IMR-90 (cell line): ENCODE measurements around the gene LIPE. TPM values are rescaled to one million over a fixed set of nuclear protein-coding genes. Genes with fewer than 3 reads are reported as not detected.

Experiments
- microRNA-seq, 2 experiments: library from miRNA; stranded (forward) in 1 of 2; unstranded in 1 of 2; fragments of 10-50 nt in 1 of 2; fragments of <30 nt in 1 of 2; gene quantifications in 1 of 2; microRNA quantifications in 1 of 2; one replicate each; pipeline versions ENCODE3 to v1.1.0; 2013 to 2020; ENCODE audit not compliant: insufficient read depth in 1 of 2, insufficient read length in 1 of 2, unreplicated experiment in 1 of 2
- polyA plus RNA-seq, 3 experiments: library from polyadenylated mRNA; depleted of rRNA; stranded (reverse); fragments of >200 nt; gene quantifications; 2 replicates each; pipeline ENCODE4 v1.2.3, GENCODE V29; 2012; ENCODE audit warnings: low replicate concordance in 1 of 3
- small RNA-seq, 5 experiments: library from RNA; depleted of rRNA; stranded (forward); fragments of <200 nt; gene quantifications; one replicate each; pipeline ENCODE3, GENCODE V24; 2012
- total RNA-seq: library from RNA; depleted of rRNA; stranded (reverse); fragments of >200 nt; gene quantifications from 2 replicates; pipeline ENCODE4 v1.2.3, GENCODE V29; 2012; rRNA removed

Gene LIPE
- total and polyA plus RNA-seq, 2 of the 4 experiments (the other 2 are of a cell fraction): 1.1 to 5.4 TPM

Small RNA genes lying within 50 kb of the gene (microRNA-seq; reads per million reads assigned to microRNA genes)
- not detected for gene RNU4-60P (ENCODE audit: insufficient read depth, insufficient read length)

Small RNA genes lying within 50 kb of the gene (small RNA-seq; reads per million reads assigned to genes)
- gene RNU4-60P: 0 reads per million in 5 experiments

Other genes starting within 250 kb of the LIPE start
- gene DEDD2, start 209.7 kb downstream of the LIPE start, total RNA-seq: 8.1 and 8.2 TPM in 2 replicates
- gene DEDD2, start 209.7 kb downstream of the LIPE start, polyA plus RNA-seq (2012; rRNA removed): 21.0 and 26.1 TPM in 2 replicates
- gene ZNF526, start 207.1 kb downstream of the LIPE start, total RNA-seq: 13.6 and 14.2 TPM in 2 replicates
- 6.8 and 7.3 TPM in 2 replicates for gene ZNF526, start 207.1 kb downstream of the LIPE start, polyA plus RNA-seq (2012; rRNA removed)
- 6.9 and 8.1 TPM in 2 replicates for gene GSK3A, start 184.8 kb downstream of the LIPE start, total RNA-seq
- gene GSK3A, start 184.8 kb downstream of the LIPE start, polyA plus RNA-seq (2012; rRNA removed): 41.4 and 43.3 TPM in 2 replicates
- gene ERF, start 172.3 kb downstream of the LIPE start, total RNA-seq: 5.2 and 6.1 TPM in 2 replicates
- 32.4 and 50.9 TPM in 2 replicates for gene ERF, start 172.3 kb downstream of the LIPE start, polyA plus RNA-seq (2012; rRNA removed)
- 1.8 and 2.5 TPM in 2 replicates for gene CIC, start 158.1 kb downstream of the LIPE start, total RNA-seq
- 23.2 and 27.3 TPM in 2 replicates for gene CIC, start 158.1 kb downstream of the LIPE start, polyA plus RNA-seq (2012; rRNA removed)
- 0.28 and 0.36 TPM in 2 replicates for gene PRR19, start 125.3 kb downstream of the LIPE start, total RNA-seq
- gene PRR19, start 125.3 kb downstream of the LIPE start, polyA plus RNA-seq (2012; rRNA removed): 1.6 and 1.8 TPM in 2 replicates
- 71.2 and 76.4 TPM in 2 replicates for gene PAFAH1B3, start 124.8 kb downstream of the LIPE start, total RNA-seq
- gene PAFAH1B3, start 124.8 kb downstream of the LIPE start, polyA plus RNA-seq (2012; rRNA removed): 64.3 and 69.7 TPM in 2 replicates
- under 0.01 and 2.5 TPM in 2 replicates for gene TMEM145, start 114.1 kb downstream of the LIPE start, total RNA-seq
- gene TMEM145, start 114.1 kb downstream of the LIPE start, polyA plus RNA-seq (2012; rRNA removed): 0.09 and 0.41 TPM in 2 replicates
- gene MEGF8, start 101.8 kb downstream of the LIPE start, total RNA-seq: 2.3 and 2.5 TPM in 2 replicates
- gene MEGF8, start 101.8 kb downstream of the LIPE start, polyA plus RNA-seq (2012; rRNA removed): 12.5 and 13.7 TPM in 2 replicates
- not detected in 2 replicates for gene CNFN, start 37.1 kb downstream of the LIPE start, total RNA-seq
- 1.0 and 1.2 TPM in 2 replicates for gene CNFN, start 37.1 kb downstream of the LIPE start, polyA plus RNA-seq (2012; rRNA removed)
- not detected in 2 replicates for gene CXCL17, start 15.6 kb upstream of the LIPE start, total RNA-seq
- not detected in 2 replicates for gene CXCL17, start 15.6 kb upstream of the LIPE start, polyA plus RNA-seq (2012; rRNA removed)
- gene CEACAM1, start 101.1 kb upstream of the LIPE start, total RNA-seq: not detected in 2 replicates
- not detected in 2 replicates for gene CEACAM1, start 101.1 kb upstream of the LIPE start, polyA plus RNA-seq (2012; rRNA removed)
- gene CEACAM8, start 167.5 kb upstream of the LIPE start, total RNA-seq: not detected in 2 replicates
- not detected in 2 replicates for gene CEACAM8, start 167.5 kb upstream of the LIPE start, polyA plus RNA-seq (2012; rRNA removed)